Measurements from ENCODE around the gene MACROD2.

Gene MACROD2

GRCh38 chr20:14536738-14537137 is 541.4 kb downstream of the MACROD2 start:
- no peak for DNase-seq (ENCODE audit: low read depth, low spot score)
- no peak overlapping the region for H3K4me3 ChIP-seq (ENCODE audit: low read length)

GRCh38 chr20:14538433-14538832 is 543.1 kb downstream of the MACROD2 start:
- no peak overlapping the region for H3K4me3 ChIP-seq (ENCODE audit: low read length)
- DNase-seq (ENCODE audit: low read depth, low spot score): no peak

GRCh38 chr20:14543040-14543439 is 547.7 kb downstream of the MACROD2 start:
- DNase-seq (ENCODE audit: low read depth, low spot score): no peak
- H3K4me3 ChIP-seq (ENCODE audit: low read length): no peak overlapping the region

DNA sequence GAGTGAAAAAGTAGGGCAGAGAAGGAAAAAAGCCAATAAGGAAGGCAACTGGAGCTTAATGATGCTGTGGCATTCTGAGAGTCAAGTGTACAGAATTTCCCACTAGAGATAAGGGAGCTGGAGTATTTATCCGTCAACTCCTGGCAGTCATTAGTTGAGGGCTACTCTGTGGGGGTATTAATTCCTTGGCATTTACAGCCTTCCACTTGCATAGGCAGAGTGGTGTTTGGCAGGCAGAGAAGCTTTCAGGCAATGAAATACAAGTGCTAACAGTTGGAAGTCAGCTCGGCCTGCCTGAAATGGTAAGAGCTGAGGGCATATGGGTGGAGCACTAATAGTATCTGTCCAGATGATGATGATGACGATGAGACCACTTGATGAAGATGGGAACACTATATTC is 549.4 kb downstream of the MACROD2 start:
- DNase-seq (ENCODE audit: low read depth, low spot score): no peak
- no peak overlapping the region for H3K4me3 ChIP-seq (ENCODE audit: low read length)

DNA sequence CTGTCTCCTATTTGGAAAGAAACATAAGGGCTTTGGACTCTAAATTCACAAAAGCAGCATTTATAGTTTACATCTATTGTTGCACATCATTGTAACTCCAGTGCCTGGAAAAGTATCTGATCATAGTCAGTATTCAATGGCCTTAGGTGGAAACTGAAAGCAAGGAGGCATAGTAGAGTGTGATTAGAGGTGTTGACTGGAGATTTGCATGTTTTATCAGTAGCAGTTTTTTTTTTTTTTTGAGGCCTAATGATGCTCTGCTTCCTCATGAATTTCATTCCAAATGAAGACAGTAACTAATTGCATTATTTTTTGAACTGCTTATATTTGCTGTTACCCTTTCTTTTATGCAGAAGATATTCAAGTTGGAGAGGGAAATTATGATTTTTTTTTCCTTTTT is 555.3 kb downstream of the MACROD2 start:
- no peak overlapping the region for H3K4me3 ChIP-seq (ENCODE audit: low read length)
- no peak for DNase-seq (ENCODE audit: low read depth, low spot score)

GRCh38 chr20:14553774-14554534 is 558.6 kb downstream of the MACROD2 start:
- no peak for DNase-seq (ENCODE audit: low read depth, low spot score)
- no peak overlapping the region for H3K4me3 ChIP-seq (ENCODE audit: low read length)

DNA sequence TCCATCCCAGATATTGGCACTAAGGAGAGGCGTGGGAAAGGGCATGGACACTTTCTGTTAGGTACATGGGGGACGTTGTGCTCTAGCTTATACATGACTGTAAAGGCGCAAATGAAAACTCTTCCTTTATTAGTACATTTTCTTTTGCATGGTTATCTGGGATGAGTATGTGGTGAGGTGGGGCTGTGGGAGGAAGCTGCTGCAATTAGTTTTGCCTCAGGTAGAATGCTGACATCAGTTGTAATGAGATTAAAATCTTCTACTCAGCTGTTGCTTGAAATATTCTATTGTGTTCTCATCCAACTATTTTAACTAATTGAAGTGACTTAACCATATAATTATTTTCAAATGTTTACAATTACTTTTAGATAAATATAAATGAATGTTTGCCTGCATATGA is 560.4 kb downstream of the MACROD2 start:
- DNase-seq (ENCODE audit: low read depth, low spot score): no peak
- no peak overlapping the region for H3K4me3 ChIP-seq (ENCODE audit: low read length)

DNA sequence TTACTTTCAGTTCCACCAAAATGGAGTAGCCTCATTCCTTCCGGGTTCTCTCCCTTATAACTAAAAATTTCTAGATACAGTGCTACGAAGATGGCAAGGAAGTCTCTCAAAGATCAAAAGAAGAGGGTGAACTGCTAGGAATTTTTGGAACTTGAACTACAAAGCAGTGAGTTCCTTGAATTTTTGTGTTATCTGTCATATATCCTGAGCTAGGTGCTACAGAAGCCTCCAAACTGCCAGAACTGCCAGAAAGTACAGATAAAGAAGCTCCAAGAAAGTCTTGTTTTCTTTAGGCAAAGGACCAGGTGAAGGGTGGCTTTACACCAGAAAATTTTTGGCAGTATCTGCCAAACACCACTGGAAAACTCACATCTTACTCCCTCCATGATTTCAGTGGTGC is 560.9 kb downstream of the MACROD2 start:
- H3K4me3 ChIP-seq (ENCODE audit: low read length): no peak overlapping the region
- no peak for DNase-seq (ENCODE audit: low read depth, low spot score)

DNA sequence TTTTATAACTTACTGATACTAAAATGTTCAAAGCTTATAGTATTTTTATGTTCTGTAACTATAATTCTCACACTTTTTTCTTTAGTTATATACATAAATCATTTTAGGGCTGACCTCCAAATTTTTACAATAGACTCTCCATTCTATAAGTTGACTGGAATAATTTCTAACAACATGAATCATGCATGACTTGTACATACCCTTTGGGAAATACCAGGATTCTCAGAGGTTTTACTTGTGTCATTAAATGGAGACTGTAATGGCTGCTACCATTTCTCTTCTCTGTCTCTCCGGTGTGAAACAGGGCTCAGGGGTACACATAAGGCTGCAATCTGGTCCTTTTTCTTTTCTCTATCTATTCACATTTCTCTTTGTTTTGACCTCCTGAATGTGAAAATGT is 564.3 kb downstream of the MACROD2 start:
- DNase-seq (ENCODE audit: low read depth, low spot score): no peak
- H3K4me3 ChIP-seq (ENCODE audit: low read length): no peak overlapping the region

DNA sequence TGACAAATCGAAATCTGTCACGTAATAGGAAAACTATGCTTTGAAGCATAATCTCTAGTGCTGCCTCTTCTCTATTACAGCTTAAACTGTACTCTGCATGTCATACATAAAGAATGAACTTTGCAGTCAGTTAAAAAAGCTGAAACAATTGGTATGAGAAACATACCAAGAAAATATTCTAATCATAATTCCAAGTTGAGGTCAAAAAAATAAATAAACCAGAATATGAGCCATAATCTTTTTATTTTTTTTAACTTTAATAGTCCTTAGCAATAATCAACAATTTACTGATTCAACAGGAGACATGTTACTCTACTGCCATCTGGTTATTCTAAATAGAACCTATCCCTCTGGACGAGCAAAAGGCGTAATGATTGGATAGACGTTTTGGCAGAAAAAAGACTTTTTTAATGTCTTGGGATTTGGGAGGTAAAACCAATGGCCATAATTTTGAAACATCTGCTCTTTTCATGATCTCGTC is 566.5 kb downstream of the MACROD2 start:
- no peak for DNase-seq (ENCODE audit: low read depth, low spot score)
- H3K4me3 ChIP-seq (ENCODE audit: low read length): no peak overlapping the region

DNA sequence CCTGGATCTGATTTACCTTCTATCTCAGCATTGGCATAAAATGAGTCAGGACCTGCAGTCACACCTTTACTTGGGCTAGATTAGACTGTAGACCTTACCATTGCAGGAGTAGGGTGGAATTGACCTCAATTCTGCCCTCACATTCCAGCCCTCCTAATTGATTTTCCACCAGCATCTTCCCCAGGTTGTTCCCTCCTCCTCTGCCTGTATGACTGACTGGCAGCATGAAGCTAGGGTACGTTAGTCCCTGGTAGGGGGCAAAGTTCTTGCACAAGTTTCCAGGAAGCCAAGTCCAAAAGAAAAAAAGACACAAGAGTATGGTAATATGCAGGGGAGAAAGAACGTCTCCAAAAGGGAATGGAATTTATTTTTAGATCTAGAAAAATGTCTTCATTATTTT is 567.7 kb downstream of the MACROD2 start:
- DNase-seq (ENCODE audit: low read depth, low spot score): no peak
- no peak overlapping the region for H3K4me3 ChIP-seq (ENCODE audit: low read length)

DNA sequence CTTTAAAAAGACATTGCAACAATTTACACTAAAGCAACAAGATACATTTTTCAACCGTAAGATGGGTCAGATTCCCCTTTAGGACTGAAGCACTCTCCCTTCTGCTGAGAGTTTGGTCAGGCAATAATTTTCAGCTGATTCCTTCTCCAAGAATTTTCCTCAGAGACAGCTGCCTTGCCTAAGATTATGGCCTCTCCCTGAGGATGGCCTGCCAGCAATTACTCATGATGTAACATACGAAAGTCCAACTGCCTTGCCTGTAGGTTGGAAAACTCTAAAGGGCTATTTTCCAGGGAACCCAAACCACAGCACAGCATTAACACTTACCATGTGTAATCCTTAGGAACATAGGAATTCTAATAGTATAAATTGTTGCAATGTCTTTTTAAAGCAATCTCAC is 571.2 kb downstream of the MACROD2 start:
- H3K4me3 ChIP-seq (ENCODE audit: low read length): no peak overlapping the region
- no peak for DNase-seq (ENCODE audit: low read depth, low spot score)

DNA sequence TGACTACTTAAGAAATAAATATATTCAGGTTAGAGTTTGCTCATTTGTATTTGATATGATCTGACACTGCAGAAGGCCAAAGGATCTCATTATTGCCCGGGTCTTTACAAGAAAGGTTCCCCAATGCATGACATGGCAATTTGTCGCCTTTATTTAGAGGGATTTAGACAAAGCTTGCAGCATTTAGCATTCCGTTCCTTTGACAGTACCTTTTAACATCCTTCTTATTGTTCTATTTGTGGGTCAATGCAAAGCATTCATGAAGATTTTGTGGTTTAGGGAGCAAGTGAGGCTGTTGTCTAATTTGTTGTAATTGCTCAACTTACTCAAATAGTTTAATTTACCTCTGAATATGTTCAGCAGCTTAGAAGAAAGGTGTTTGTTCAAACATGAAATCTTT is 572.9 kb downstream of the MACROD2 start:
- no peak for DNase-seq (ENCODE audit: low read depth, low spot score)

DNA sequence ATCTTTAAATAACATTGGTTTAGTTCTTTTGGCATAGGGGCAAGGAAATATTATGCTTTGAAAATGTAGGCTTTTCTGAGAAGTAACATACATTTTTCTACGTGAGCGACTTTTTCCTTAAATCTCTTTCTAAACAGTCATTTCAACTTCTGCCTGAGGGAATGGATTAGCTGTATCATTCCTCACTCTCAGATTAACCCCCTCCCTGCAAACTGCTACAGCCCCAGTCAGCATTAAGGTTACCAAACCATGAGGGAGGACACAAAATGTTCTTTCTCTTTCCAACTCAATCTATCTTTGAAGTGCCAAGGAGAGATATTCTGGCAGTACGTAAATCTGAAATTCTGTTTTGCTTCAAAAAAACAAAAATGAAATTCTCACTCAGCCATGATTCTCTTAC is 573.4 kb downstream of the MACROD2 start:
- H3K4me3 ChIP-seq (ENCODE audit: low read length): no peak overlapping the region
- no peak for DNase-seq (ENCODE audit: low read depth, low spot score)

More for the DNA sequence above, 572.9 kb downstream of the MACROD2 start:
- H3K4me3 ChIP-seq (ENCODE audit: low read length): no peak overlapping the region

DNA sequence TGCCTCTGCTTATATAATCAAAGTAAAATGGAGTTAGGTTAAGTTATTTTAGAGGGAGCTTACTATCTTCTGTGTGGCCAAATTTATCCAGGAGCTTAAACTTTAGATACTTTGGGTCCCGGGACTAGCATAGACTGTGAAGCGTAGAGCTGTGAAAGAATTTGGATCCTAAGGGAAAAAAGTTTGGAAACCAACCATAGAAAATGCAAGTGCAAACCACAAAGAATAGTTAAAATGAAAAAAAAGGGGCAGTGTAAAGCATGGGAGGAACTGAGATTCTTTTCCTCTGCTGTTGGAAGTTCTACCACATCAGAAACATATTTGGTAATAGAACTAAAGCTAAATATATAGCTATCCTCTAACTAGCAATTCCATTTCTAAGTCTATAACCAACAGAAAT is 574.3 kb downstream of the MACROD2 start:
- no peak for DNase-seq (ENCODE audit: low read depth, low spot score)
- H3K4me3 ChIP-seq (ENCODE audit: low read length): no peak overlapping the region

DNA sequence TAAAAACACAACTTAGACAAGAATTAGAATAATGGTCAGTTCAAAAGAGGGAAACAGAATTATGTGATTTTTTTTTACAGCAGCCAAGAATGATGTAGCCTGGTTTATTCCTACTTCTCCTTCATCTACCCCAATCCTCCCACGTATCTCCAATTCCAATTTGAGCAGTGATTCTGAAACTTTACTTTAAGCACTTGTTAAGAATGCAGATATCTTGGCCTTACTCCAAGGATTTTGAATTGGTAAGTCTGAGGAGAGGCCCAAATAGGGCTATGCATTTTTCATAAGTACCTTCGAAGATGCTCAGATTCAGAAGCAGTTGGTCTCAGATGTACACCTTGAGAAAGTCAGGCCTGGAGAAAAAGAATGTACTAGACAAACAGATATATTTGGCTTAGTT is 575.5 kb downstream of the MACROD2 start:
- no peak overlapping the region for H3K4me3 ChIP-seq (ENCODE audit: low read length)
- no peak for DNase-seq (ENCODE audit: low read depth, low spot score)

DNA sequence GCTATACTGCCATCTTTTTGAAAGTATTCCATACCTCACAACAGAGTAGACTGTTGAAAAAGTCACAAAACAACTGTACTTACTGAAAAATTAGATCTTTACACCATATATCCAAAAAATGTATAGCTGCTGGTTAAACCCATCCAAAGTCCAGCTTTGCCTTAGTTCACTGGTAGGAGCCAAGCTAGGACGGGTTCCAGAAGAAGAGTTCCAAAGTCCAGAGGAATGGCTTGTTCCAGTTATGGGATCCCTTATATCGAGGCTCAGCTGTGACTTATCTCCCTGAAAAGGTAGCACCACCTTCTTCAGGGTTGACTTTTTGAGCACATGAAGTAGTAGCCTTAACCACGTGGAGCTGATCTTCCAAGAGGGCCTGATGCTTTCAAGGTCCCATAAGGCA is 578.4 kb downstream of the MACROD2 start:
- no peak for DNase-seq (ENCODE audit: low read depth, low spot score)
- H3K4me3 ChIP-seq (ENCODE audit: low read length): no peak overlapping the region

GRCh38 chr20:14576196-14576877 is 581.0 kb downstream of the MACROD2 start:
- no peak for DNase-seq (ENCODE audit: low read depth, low spot score)
- no peak overlapping the region for H3K4me3 ChIP-seq (ENCODE audit: low read length)

- DNase-seq (ENCODE audit: low read depth, low spot score): no peak
- H3K4me3 ChIP-seq (ENCODE audit: low read length): no peak overlapping the region
Observed at GRCh38 chr20:14580418-14581074, 585.2 kb downstream of the MACROD2 start.

- H3K4me3 ChIP-seq (ENCODE audit: low read length): no peak overlapping the region
- no peak for DNase-seq (ENCODE audit: low read depth, low spot score)
Observed at GRCh38 chr20:14581731-14582130, 586.4 kb downstream of the MACROD2 start.

Data from Jurkat, Clone E6-1 (cell line).